ENCODE measurements around the gene PPP1R3G.

Gene PPP1R3G

GRCh38 chr6:5109436-5109835, 24.3 kb downstream of the PPP1R3G start:
- no peak for DNase-seq (ENCODE audit: extremely low read depth, low read depth)
- no peak for TF ChIP-seq CTCF (IDR thresholded peaks at IDR 0.05; ENCODE audit: low read depth, low read length)

GRCh38 chr6:5110246-5110645, 25.1 kb downstream of the PPP1R3G start:
- TF ChIP-seq CTCF (IDR thresholded peaks at IDR 0.05; ENCODE audit: low read depth, low read length), result no peak
- no peak for DNase-seq (ENCODE audit: extremely low read depth, low read depth)

- no peak for TF ChIP-seq CTCF (IDR thresholded peaks at IDR 0.05; ENCODE audit: low read depth, low read length)
- DNase-seq (ENCODE audit: extremely low read depth, low read depth), result no peak
Observed at GRCh38 chr6:5111626-5112025, 26.5 kb downstream of the PPP1R3G start.

- no peak for TF ChIP-seq CTCF (IDR thresholded peaks at IDR 0.05; ENCODE audit: low read depth, low read length)
- no peak for DNase-seq (ENCODE audit: extremely low read depth, low read depth)
Observed at GRCh38 chr6:5112066-5112799, 27.1 kb downstream of the PPP1R3G start.

GRCh38 chr6:5113096-5113495, 28.0 kb downstream of the PPP1R3G start:
- DNase-seq (ENCODE audit: extremely low read depth, low read depth), result no peak
- TF ChIP-seq CTCF (IDR thresholded peaks at IDR 0.05; ENCODE audit: low read depth, low read length), result no peak

- DNase-seq (ENCODE audit: extremely low read depth, low read depth), result no peak
- TF ChIP-seq CTCF (IDR thresholded peaks at IDR 0.05; ENCODE audit: low read depth, low read length), result peak; percentile 34
Observed at GRCh38 chr6:5115168-5115567, 30.0 kb downstream of the PPP1R3G start.

- no peak for TF ChIP-seq CTCF (IDR thresholded peaks at IDR 0.05; ENCODE audit: low read depth, low read length)
Observed at GRCh38 chr6:5116243-5116991, 31.3 kb downstream of the PPP1R3G start.

More at GRCh38 chr6:5116243-5116991, 31.3 kb downstream of the PPP1R3G start:
- DNase-seq (ENCODE audit: extremely low read depth, low read depth), result no peak

All from AG09319 (cell line).